ENCODE results near the gene DUXA. TPM values are rescaled to one million over a fixed set of nuclear protein-coding genes. Genes with fewer than 3 reads are reported as not detected.
A peak's percentile ranks its signal among the peaks of the same experiment; 100 is the strongest.
"Not testable (repeated sequence)": the region's sequence is repeated elsewhere in the genome, so short reads cannot be mapped to it uniquely, and the experiment has no call there.

Gene DUXA
- not detected for polyA plus RNA-seq (2013)

DNA sequence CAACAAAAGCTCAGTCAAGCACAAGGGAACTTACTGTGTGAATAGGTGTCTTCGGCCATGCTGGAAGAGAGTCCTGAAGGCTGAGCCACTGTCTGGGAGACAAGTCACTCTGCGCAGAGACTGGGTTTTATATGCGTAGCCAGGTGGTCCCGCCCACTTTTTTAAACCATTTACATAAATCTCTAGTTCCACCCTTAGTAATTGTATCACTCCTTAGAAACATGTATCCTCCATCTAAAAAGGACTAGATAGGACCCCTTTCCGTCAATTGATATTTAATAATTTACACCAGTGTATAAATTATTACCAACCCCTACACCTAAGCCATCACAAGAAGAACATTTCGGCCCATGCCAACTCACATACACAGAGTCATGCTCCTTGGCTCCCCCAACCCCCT lies at the start of gene DUXA:
TSS of gene DUXA (minus strand) at position 101 of the 400 bp plus-strand sequence. CDS start at position 59, 42 bp downstream.
- CTCF ChIA-PET: no interaction called here
- DNase-seq: no peak
- no peak within 1 kb of the TSS for H3K27ac ChIP-seq (ENCODE audit: insufficient read depth in 1 of 2, low read depth in 1 of 2, low read length in 2 of 2, poor library complexity in 1 of 2, severe bottlenecking in 2 of 2)
- H3K36me3 ChIP-seq (ENCODE audit: control insufficient read depth in 4 of 4, insufficient read depth in 4 of 4, low read length in 3 of 4): no peaks in the 10 kb centered on the region
- peaks cover 0 to 2% (median 0%) of the 10 kb centered on the region in 5 experiments for H3K27me3 ChIP-seq (replicated peaks in 2 of 5; ENCODE audit: control insufficient read depth in 4 of 5, insufficient read depth in 5 of 5, low read length in 4 of 5)
- H3K4me1 ChIP-seq (ENCODE audit: control extremely low read depth in 1 of 4, control insufficient read depth in 4 of 4, insufficient read depth in 4 of 4, low read length in 3 of 4): peaks cover 3 to 6% (median 5%) of the 10 kb centered on the region in 4 experiments
- H3K9me3 ChIP-seq (ENCODE audit: control extremely low read depth in 1 of 5, control insufficient read depth in 4 of 5, insufficient read depth in 2 of 5, low read depth in 1 of 5, low read length in 4 of 5): peaks cover 0 to 2% (median 0%) of the 10 kb centered on the region in 5 experiments
- no peak within 1 kb of the TSS for H3K4me3 ChIP-seq (ENCODE audit: control insufficient read depth in 1 of 7, extremely low read depth in 1 of 7, insufficient read depth in 4 of 7, low read depth in 2 of 7, low read length in 6 of 7)
- WGBS (ENCODE audit: insufficient coverage): 88% methylated on average over 6 of the region's 6 CpGs
- POLR2A ChIA-PET: no interaction called here

- Histone ChIP-seq H3K4me1 (ENCODE audit: control extremely low read depth in 1 of 4, control insufficient read depth in 4 of 4, insufficient read depth in 4 of 4, low read length in 3 of 4) (no peaks in the 10 kb centered on the region), H3K36me3 (ENCODE audit: control insufficient read depth in 4 of 4, insufficient read depth in 4 of 4, low read length in 3 of 4) (peaks cover 31 to 88% (median 58%) of the 10 kb centered on the region in 4 experiments), H3K27me3 (replicated peaks in 2 of 5; ENCODE audit: control insufficient read depth in 4 of 5, insufficient read depth in 5 of 5, low read length in 4 of 5) (no peaks in the 10 kb centered on the region), H3K27ac (ENCODE audit: insufficient read depth in 1 of 2, low read depth in 1 of 2, low read length in 2 of 2, poor library complexity in 1 of 2, severe bottlenecking in 2 of 2) (no peak overlapping the region), H3K9me3 (ENCODE audit: control extremely low read depth in 1 of 5, control insufficient read depth in 4 of 5, insufficient read depth in 2 of 5, low read depth in 1 of 5, low read length in 4 of 5) (peaks cover 1 to 48% (median 35%) of the 10 kb centered on the region in 5 experiments), H3K4me3 (ENCODE audit: control insufficient read depth in 1 of 7, extremely low read depth in 1 of 7, insufficient read depth in 4 of 7, low read depth in 2 of 7, low read length in 6 of 7) (peak overlapping the region in 1 of 7 experiments; percentile 6)
- CTCF ChIA-PET: no interaction called here
- POLR2A ChIA-PET: no interaction called here
- no peak for DNase-seq
- 95% methylated on average over 6 of the region's 7 CpGs for WGBS (ENCODE audit: insufficient coverage)
These were observed 44.8 kb upstream of the DUXA start for GRCh38 chr19:57212109-57212508.

DNA sequence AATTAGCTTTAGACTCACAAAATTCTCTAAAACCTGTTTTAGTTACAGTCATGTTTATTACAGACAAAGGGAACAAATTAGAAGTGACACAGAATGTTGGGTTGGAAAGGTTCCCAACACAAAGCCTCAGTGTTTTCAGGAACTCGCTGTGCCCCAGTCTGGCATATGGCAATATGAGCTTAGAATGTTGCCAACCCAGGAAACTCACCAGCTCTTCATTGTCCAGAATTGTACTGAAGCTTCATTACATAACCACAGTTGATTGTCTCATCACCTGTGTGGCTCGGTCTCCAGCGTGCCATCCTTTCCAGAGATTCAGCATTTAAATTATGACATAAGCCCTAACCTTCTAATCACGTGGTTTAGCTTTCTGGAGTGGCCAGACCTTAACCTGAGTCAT lies 43.1 kb upstream of the DUXA start:
- POLR2A ChIA-PET: no interaction called here
- Histone ChIP-seq H3K27ac (ENCODE audit: insufficient read depth in 1 of 2, low read depth in 1 of 2, low read length in 2 of 2, poor library complexity in 1 of 2, severe bottlenecking in 2 of 2) (no peak overlapping the region), H3K9me3 (ENCODE audit: control extremely low read depth in 1 of 5, control insufficient read depth in 4 of 5, insufficient read depth in 2 of 5, low read depth in 1 of 5, low read length in 4 of 5) (peaks cover 1 to 48% (median 33%) of the 10 kb centered on the region in 5 experiments), H3K27me3 (replicated peaks in 2 of 5; ENCODE audit: control insufficient read depth in 4 of 5, insufficient read depth in 5 of 5, low read length in 4 of 5) (no peaks in the 10 kb centered on the region), H3K4me1 (ENCODE audit: control extremely low read depth in 1 of 4, control insufficient read depth in 4 of 4, insufficient read depth in 4 of 4, low read length in 3 of 4) (no peaks in the 10 kb centered on the region), H3K4me3 (ENCODE audit: control insufficient read depth in 1 of 7, extremely low read depth in 1 of 7, insufficient read depth in 4 of 7, low read depth in 2 of 7, low read length in 6 of 7) (no peak overlapping the region), H3K36me3 (ENCODE audit: control insufficient read depth in 4 of 4, insufficient read depth in 4 of 4, low read length in 3 of 4) (peaks cover 30 to 91% (median 65%) of the 10 kb centered on the region in 4 experiments)
- CTCF ChIA-PET: interaction anchor here (1.1 kb wide), 1 partner anchor 28 kb away, joined by 3 read pairs; no protein-coding TSS in a partner anchor
- no peak for DNase-seq
- 63% methylated on average over 3 of the region's 4 CpGs for WGBS (ENCODE audit: insufficient coverage)

- Histone ChIP-seq H3K4me1 (ENCODE audit: control extremely low read depth in 1 of 4, control insufficient read depth in 4 of 4, insufficient read depth in 4 of 4, low read length in 3 of 4) (no peaks in the 10 kb centered on the region), H3K36me3 (ENCODE audit: control insufficient read depth in 4 of 4, insufficient read depth in 4 of 4, low read length in 3 of 4) (peaks cover 20 to 90% (median 56%) of the 10 kb centered on the region in 4 experiments), H3K9me3 (ENCODE audit: control extremely low read depth in 1 of 5, control insufficient read depth in 4 of 5, insufficient read depth in 2 of 5, low read depth in 1 of 5, low read length in 4 of 5) (peaks cover 0 to 56% (median 23%) of the 10 kb centered on the region in 5 experiments), H3K4me3 (ENCODE audit: control insufficient read depth in 1 of 7, extremely low read depth in 1 of 7, insufficient read depth in 4 of 7, low read depth in 2 of 7, low read length in 6 of 7) (no peak overlapping the region), H3K27ac (ENCODE audit: insufficient read depth in 1 of 2, low read depth in 1 of 2, low read length in 2 of 2, poor library complexity in 1 of 2, severe bottlenecking in 2 of 2) (no peak overlapping the region), H3K27me3 (replicated peaks in 2 of 5; ENCODE audit: control insufficient read depth in 4 of 5, insufficient read depth in 5 of 5, low read length in 4 of 5) (no peaks in the 10 kb centered on the region)
- DNase-seq: no peak
- WGBS (ENCODE audit: insufficient coverage): 100% methylated on average over 3 of the region's 5 CpGs
- ChIA-PET POLR2A (interaction anchor here (0.7 kb wide), 1 partner anchor 14 kb away, joined by 3 read pairs; no protein-coding TSS in a partner anchor), CTCF (no interaction called here)
These were observed 34.9 kb upstream of the DUXA start for GRCh38 chr19:57202160-57202559.

- POLR2A ChIA-PET; H3K4me1 ChIP-seq (ENCODE audit: control extremely low read depth in 1 of 4, control insufficient read depth in 4 of 4, insufficient read depth in 4 of 4, low read length in 3 of 4); H3K27me3 ChIP-seq (replicated peaks in 2 of 5; ENCODE audit: control insufficient read depth in 4 of 5, insufficient read depth in 5 of 5, low read length in 4 of 5); DNase-seq; H3K27ac ChIP-seq (ENCODE audit: insufficient read depth in 1 of 2, low read depth in 1 of 2, low read length in 2 of 2, poor library complexity in 1 of 2, severe bottlenecking in 2 of 2); H3K4me3 ChIP-seq (ENCODE audit: control insufficient read depth in 1 of 7, extremely low read depth in 1 of 7, insufficient read depth in 4 of 7, low read depth in 2 of 7, low read length in 6 of 7); CTCF ChIA-PET: not testable (repeated sequence)
- Histone ChIP-seq H3K36me3 (ENCODE audit: control insufficient read depth in 4 of 4, insufficient read depth in 4 of 4, low read length in 3 of 4) (peaks cover 20 to 93% (median 65%) of the 10 kb centered on the region in 4 experiments), H3K9me3 (ENCODE audit: control extremely low read depth in 1 of 5, control insufficient read depth in 4 of 5, insufficient read depth in 2 of 5, low read depth in 1 of 5, low read length in 4 of 5) (peaks cover 0 to 44% (median 14%) of the 10 kb centered on the region in 5 experiments)
- WGBS (ENCODE audit: insufficient coverage): 98% methylated on average over 6 of the region's 6 CpGs
These were observed 30.6 kb upstream of the DUXA start for GRCh38 chr19:57197874-57198273.

DNA sequence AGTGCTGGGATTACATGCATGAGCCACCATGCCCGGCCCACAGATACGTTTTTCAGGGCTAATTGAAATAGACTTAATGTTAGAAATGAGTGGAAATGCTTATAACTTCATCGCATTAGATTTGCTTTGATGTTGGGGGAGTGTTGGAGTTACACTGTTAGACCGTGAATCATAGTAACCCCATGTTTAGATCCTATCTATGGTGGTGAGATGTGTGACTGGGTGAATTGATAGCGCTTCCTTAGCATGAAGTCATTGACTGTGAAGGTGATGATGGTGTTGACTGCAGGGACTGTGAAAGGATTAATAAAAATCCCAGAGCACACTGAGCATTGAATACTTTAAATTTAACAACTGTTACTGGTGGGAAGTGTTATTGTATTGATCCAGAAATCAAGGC lies 25.7 kb upstream of the DUXA start:
- 93% methylated on average over 5 of the region's 5 CpGs for WGBS (ENCODE audit: insufficient coverage)
- peak in 1 of 3 donors; percentile 12 for DNase-seq
- H3K36me3 ChIP-seq (ENCODE audit: control insufficient read depth in 4 of 4, insufficient read depth in 4 of 4, low read length in 3 of 4): peaks cover 12 to 48% (median 40%) of the 10 kb centered on the region in 4 experiments
- ChIA-PET POLR2A (no interaction called here), CTCF (no interaction called here)
- H3K4me1 ChIP-seq (ENCODE audit: control extremely low read depth in 1 of 4, control insufficient read depth in 4 of 4, insufficient read depth in 4 of 4, low read length in 3 of 4): peaks cover 7 to 27% (median 11%) of the 10 kb centered on the region in 4 experiments
- no peak overlapping the region for H3K27ac ChIP-seq (ENCODE audit: insufficient read depth in 1 of 2, low read depth in 1 of 2, low read length in 2 of 2, poor library complexity in 1 of 2, severe bottlenecking in 2 of 2)
- H3K27me3 ChIP-seq (replicated peaks in 2 of 5; ENCODE audit: control insufficient read depth in 4 of 5, insufficient read depth in 5 of 5, low read length in 4 of 5): no peaks in the 10 kb centered on the region
- H3K4me3 ChIP-seq (ENCODE audit: control insufficient read depth in 1 of 7, extremely low read depth in 1 of 7, insufficient read depth in 4 of 7, low read depth in 2 of 7, low read length in 6 of 7): peak overlapping the region in 3 of 7 experiments; percentile 81 to 95 (median 94)
- H3K9me3 ChIP-seq (ENCODE audit: control extremely low read depth in 1 of 5, control insufficient read depth in 4 of 5, insufficient read depth in 2 of 5, low read depth in 1 of 5, low read length in 4 of 5): peaks cover 4 to 23% (median 11%) of the 10 kb centered on the region in 5 experiments

DNA sequence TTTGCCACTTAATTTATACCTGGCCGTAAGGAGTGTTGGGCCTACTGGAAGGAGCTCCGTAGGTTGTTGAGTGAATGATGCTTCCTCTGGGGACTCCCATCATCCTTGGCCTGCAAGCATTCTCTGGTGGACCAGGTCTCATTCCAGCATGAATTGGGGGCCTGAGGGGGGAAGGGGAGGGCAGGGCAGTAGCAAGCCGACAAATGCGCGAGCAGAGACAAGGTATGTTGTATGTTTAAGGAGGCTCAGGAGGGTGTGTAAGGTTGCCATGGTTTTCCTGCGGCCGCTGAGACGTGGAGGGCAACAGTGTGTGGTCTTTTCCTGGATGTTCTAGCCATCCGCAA lies 24.8 kb upstream of the DUXA start:
- CTCF ChIA-PET: no interaction called here

More for the DNA sequence above, 24.8 kb upstream of the DUXA start:
- Histone ChIP-seq H3K36me3 (ENCODE audit: control insufficient read depth in 4 of 4, insufficient read depth in 4 of 4, low read length in 3 of 4) (peaks cover 12 to 39% (median 34%) of the 10 kb centered on the region in 4 experiments), H3K27me3 (replicated peaks in 2 of 5; ENCODE audit: control insufficient read depth in 4 of 5, insufficient read depth in 5 of 5, low read length in 4 of 5) (no peaks in the 10 kb centered on the region), H3K27ac (ENCODE audit: insufficient read depth in 1 of 2, low read depth in 1 of 2, low read length in 2 of 2, poor library complexity in 1 of 2, severe bottlenecking in 2 of 2) (peak overlapping the region; percentile 66 to 90), H3K4me3 (ENCODE audit: control insufficient read depth in 1 of 7, extremely low read depth in 1 of 7, insufficient read depth in 4 of 7, low read depth in 2 of 7, low read length in 6 of 7) (peak overlapping the region; percentile 68 to 95 (median 93)), H3K4me1 (ENCODE audit: control extremely low read depth in 1 of 4, control insufficient read depth in 4 of 4, insufficient read depth in 4 of 4, low read length in 3 of 4) (peaks cover 7 to 27% (median 11%) of the 10 kb centered on the region in 4 experiments), H3K9me3 (ENCODE audit: control extremely low read depth in 1 of 5, control insufficient read depth in 4 of 5, insufficient read depth in 2 of 5, low read depth in 1 of 5, low read length in 4 of 5) (peaks cover 3 to 24% (median 19%) of the 10 kb centered on the region in 5 experiments)
- 4% methylated on average over 6 of the region's 9 CpGs for WGBS (ENCODE audit: insufficient coverage)
- DNase-seq: no peak
- POLR2A ChIA-PET: no interaction called here

Measured in common myeloid progenitor, CD34-positive (primary cell).